CD4-positive, alpha-beta T cell treated with Interleukin-21 for 1 hour (primary cell): ENCODE data around the gene SMAD6.

Experiments
- DNase-seq: peaks from one replicate; pipeline ENCODE4 v3.0.0-alpha.2; 2020

Gene SMAD6

GRCh38 chr15:66702035-66702786 lies at the start of gene SMAD6:
TSS of gene SMAD6 (plus strand) at chr15:66702236. CDS start at chr15:66703259, 1,023 bp downstream.
- DNase-seq, result peak; percentile 72

- no peak for DNase-seq
These were observed 49.2 kb upstream of the SMAD6 start for GRCh38 chr15:66652806-66653205.

DNA sequence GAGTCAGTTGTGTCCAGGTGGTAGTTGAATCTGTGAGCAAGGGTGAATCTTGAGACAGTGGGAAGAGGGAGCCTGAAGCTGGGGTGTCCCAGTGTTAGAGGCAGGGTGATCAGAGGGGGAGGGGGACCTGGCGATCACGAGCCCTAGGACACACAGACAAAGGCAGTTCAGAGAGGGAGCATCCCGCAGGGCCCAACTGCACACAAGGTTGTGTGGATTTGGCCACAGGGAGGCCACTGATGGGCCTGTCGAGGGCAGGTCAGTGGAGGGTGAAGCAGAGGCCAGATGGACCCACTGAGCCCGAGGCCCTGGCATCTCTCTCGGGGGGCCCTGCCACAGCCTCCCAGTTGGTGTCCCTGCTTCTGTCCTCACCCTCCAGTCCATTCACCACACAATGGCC lies 48.6 kb upstream of the SMAD6 start:
- DNase-seq, result no peak

- DNase-seq, result no peak
These were observed 48.2 kb upstream of the SMAD6 start for GRCh38 chr15:66653852-66654251.

DNA sequence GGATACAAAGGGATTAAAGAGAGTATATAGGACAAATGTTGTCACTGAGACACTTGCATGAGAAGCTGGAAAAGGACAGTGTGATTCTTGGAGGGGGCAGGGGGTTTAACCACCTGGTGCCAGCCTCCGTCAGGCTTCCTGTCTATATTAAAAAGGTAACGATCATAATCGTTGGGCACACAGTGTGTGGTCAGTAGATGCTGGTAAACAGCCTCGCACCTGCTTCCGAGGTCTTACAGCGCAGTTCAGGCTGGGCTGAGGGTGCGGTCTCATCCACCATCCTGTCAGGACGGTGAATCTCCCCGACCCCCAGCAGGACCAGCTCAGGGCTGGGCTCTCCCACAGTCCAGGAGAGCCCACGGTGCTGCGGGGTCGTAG lies 47.7 kb upstream of the SMAD6 start:
- no peak for DNase-seq

DNA sequence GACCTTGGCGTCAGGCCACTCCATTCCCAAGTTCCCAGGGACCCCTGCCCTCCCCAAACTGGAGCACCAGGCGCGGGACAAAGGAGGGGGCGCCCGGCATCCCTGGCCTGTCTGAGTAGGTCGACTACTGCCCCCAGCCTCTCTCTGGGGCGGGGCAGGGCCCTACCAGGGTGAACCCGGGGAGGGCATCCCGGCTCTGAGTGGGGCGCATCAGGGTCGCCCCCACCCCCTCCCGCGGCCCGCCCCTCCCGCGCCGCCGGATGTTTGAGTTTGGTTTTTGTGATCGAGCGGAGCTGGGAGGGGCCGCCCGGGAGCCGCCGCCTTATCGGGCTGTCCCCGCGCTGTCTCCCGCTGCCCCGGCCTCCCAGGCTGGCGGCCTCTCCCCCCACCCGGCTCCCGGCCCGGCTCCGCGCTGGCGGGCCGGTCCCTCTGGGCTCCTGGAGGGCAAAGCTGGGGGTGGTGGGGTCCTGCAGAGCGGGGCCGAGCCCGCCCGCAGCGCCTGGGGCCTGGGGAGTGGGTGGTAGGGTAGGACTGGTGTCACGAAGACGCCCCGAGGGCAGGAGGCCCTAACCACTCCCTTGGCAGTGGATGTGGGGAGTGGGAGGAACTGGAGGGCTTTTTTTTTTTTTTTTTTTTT lies 47.2 kb upstream of the SMAD6 start:
- peak; percentile 4 for DNase-seq

GRCh38 chr15:66655511-66655910 lies 46.5 kb upstream of the SMAD6 start:
- DNase-seq, result no peak

DNA sequence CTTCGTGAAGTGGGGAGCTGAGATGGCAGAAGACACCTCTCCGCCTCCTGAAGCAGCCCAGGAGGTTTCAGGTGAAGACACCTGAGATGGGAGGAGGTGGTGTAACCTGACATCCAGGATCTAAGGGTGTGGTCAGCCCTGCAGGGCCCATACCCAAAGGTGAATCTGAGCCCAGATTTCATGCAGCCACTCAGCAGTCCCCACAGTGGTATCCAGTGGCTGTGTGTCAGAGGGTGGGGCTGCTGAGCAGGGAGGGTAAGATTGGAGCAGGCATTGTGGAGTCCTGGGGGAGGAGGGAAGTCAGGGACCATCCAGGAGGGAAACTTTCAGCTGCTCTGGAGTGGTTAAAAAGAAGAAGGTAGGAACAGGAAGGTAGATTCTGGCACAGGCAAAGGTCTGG lies 46.0 kb upstream of the SMAD6 start:
- DNase-seq, result no peak

DNA sequence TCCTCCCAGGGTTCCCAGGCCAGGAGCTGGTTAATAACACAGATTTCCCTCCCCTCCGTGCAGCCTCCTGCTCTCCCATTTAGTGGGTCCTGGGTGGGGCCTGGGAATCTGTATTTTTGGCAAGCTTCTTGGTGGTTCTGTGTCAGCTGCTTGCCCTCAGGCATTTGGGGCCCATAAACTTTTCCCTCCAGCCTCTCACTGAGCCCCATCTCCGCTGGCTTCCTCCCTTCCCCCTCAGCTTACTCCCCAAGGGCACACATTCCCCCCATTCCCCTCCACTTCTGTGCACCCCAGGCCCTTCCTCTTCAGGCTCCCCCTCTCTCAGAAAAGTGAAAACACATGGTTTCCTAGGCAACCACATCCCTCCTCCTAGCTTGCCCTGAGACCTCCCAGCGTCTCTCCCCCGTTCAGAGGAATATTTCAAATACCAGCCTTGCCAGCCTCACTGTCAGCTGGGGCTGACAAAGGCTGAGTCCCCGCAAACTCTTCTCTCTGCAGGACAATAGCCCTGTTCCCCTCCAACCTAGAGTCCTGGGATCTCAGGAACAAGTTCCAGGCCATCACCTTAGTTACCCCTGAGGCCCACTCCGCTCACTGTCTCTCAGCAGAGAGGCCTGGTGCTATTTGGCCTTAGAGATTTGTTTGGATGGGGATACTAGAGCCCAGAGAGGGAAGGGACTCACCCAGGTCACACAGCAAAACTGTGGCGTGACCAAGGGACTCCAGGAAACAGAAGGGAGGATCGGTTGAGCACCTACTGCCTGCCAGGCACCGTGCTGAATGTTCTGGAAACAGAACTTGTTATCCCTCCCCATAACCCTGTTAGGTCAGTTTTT lies 44.6 kb upstream of the SMAD6 start:
- DNase-seq, result no peak

- DNase-seq, result no peak
These were observed 44.0 kb upstream of the SMAD6 start for GRCh38 chr15:66658044-66658443.

- no peak for DNase-seq
These were observed 43.2 kb upstream of the SMAD6 start for GRCh38 chr15:66658855-66659254.

GRCh38 chr15:66659384-66659783 lies 42.7 kb upstream of the SMAD6 start:
- no peak for DNase-seq

- DNase-seq, result no peak
These were observed 40.5 kb upstream of the SMAD6 start for GRCh38 chr15:66661432-66662096.

- no peak for DNase-seq
These were observed 39.5 kb upstream of the SMAD6 start for GRCh38 chr15:66662522-66662921.

- DNase-seq, result no peak
These were observed 38.4 kb upstream of the SMAD6 start for GRCh38 chr15:66663664-66664063.

DNA sequence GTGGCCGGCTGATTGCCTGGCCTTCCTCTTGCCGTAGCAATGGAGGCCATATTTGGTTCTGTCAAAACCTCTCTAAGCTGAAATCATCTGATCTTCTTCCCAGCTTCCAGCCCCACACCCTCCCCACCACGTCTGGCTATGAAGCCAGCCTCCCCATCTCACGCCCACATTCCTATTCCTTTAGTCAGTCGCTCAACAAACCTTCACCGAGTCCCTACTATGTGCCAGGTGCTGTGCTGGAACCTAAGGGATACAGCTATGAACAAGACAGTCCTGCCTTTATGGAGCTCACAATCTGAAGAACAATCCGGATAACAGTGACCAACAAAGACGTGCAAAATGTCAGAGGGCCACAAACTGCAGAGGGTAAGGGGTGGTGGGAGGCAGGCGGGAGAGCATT lies 31.9 kb upstream of the SMAD6 start:
- DNase-seq, result no peak

DNA sequence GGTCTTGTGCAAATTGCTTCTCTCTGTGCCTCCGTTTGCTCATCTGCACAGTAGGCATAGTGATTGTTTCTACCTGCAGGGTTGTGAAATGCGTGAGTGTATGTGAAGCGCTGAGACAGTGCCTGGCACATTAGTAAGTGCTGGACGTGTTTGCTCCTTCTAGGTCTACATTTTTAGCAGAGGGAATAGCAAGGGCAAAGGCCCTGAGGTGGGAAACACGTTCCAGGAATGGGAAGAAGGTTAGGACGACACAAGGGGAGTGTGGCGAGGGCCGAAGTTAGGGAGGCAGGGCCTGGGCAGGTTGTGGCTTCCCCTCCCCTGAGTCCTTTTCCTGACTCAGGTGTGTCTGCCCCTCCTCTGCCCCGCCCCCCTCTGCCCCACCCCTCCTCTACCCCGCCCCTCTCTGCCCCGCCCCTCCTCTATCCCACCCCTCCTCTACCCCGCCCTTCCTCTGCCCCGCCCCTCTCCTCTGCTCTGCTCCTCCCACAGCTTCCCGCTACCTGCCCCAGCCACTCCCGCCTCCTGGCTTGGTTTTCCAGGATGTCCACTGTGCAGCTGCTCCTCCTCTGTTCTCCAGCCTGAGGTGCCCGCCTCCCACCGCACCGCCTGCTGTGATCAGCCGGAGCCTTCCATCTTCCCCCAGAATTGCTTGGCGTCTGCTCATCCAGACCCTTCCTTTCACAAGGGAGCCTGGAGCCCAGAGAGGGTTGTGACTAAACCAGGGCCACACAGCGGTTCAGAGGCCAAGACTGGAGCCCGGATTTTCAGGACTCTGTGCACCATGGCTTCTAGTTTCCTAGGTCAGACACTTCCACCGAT lies 31.1 kb upstream of the SMAD6 start:
- DNase-seq, result no peak

DNA sequence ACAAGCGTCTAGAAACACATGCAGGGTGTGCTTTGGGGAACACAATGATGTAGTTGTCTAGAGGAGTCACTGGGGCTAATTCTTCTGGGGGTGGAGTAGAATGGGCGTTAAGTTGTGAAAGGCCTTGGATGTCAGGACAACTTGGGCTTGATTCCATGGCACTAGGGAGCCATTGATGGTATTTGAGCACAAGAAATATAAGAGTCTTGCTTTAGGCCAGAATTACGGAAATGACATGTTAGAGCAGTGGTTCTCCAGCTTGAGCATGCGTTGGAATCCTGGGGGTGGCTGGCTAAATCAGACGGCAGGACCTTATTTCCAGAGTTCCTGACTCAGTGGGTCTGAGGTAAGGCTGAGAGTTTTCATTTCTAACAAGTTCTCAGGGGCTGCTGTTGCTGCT lies 29.2 kb upstream of the SMAD6 start:
- no peak for DNase-seq

DNA sequence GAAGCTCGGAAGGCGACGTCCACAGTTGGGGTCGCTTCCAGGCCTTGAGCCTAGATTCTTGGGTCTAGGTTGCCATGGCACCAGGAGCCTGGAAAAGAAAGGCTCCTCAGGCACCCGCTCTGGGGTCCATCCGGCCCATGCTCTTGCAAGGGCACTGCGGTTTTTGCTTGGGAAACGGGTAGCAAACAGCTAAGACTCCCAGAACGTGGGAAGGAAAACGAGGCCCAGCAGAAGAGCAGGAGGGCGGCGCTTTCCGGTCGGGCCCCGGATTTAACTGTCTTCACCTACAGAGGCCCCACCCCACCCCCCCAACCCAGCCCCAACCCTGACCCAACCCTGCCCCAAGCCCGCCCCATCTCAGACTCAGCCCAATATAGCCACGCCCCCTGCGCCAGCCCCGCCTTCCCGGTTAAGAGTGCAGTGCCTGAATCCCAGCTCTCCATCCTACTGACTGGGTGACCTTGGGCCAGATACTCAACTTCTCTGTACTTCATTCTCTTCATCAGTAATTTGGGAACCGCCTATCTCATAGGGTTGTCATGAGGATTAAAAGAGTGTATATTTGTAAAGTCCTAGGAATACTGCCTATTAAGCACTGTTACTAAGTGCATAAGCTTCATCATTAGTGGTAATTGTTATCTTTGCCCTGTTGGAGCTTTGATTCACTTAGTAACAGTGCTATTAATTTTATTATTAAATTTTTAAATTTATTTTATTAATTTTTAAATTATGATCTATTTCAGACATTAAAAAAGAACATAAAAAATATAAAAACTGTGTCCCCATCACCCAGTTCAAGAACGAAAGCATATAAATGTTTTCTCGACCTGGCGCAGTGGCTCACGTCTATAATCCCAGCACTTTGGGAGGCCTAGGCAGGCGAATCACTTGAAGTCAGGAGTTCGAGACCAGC lies 28.4 kb upstream of the SMAD6 start:
- peak; percentile 39 for DNase-seq

DNA sequence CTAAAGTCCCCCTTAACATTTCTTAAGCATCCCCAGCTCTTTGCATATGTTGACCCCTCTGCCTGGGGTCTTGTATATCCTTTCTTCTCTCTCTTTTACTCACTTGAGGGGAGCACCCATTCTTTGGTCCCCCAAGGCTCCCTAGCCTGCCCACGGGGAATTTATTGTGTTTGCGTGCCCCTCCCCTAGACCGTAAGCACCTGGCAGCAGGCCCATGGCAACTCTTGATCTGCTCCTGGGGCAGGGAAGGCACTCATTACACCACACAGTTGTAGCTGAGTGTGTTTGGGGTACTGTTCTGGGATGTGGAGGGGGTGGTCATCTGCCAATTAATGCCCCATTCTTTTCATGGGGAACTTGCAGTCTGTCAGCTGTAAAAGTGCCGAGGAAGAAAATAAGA lies 27.3 kb upstream of the SMAD6 start:
- no peak for DNase-seq

DNA sequence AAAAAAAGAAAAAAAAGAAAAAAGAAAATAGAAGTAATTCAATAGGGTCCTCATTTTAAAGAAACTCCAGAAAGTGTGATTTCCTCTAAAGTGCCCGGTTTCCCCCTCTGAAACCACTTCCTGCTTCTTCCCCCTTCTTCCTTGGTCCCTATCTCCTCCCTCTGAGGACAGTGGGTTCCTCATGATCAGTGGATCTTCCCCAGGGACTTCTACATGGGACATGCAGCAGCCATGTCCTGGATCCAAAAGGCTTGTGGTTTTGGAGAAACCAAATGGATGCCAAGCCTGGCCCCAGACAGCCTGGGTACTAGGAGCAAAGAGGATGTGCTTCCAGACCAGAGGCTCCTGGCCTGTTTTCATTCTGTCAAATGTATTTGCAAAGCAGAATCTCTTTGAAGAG lies 26.6 kb upstream of the SMAD6 start:
- DNase-seq, result no peak
